Embryonic facial prominence (tissue), 1 donor: ENCODE data around the gene IGBP1.
"Not testable (repeated sequence)": the region's sequence is repeated elsewhere in the genome, so short reads cannot be mapped to it uniquely, and the experiment has no call there.

Source experiments
- DNase-seq: peaks from one replicate; pipeline ENCODE4 v3.0.0-alpha.2; 2016; ENCODE audit errors: extremely low spot score

Gene IGBP1

GRCh38 chrX:70166601-70167590 is 33.6 kb downstream of the IGBP1 start:
- DNase-seq: no peak

GRCh38 chrX:70168238-70169188 is 35.3 kb downstream of the IGBP1 start:
- DNase-seq: no peak

- no peak for DNase-seq
These were observed 36.0 kb downstream of the IGBP1 start for GRCh38 chrX:70169281-70169680.

GRCh38 chrX:70171624-70172023 is 38.4 kb downstream of the IGBP1 start:
- no peak for DNase-seq

GRCh38 chrX:70172221-70172620 is 39.0 kb downstream of the IGBP1 start:
- DNase-seq: no peak

GRCh38 chrX:70172964-70173363 is 39.7 kb downstream of the IGBP1 start:
- DNase-seq: no peak

- DNase-seq: no peak
These were observed 41.5 kb downstream of the IGBP1 start for GRCh38 chrX:70174754-70175153.

GRCh38 chrX:70175338-70175737 is 42.1 kb downstream of the IGBP1 start:
- DNase-seq: no peak

- no peak for DNase-seq
These were observed 43.8 kb downstream of the IGBP1 start, which contains the start of gene DGAT2L6 for GRCh38 chrX:70176938-70177533. Gene DGAT2L6, plus strand, starts transcription at chrX:70177483. Its CDS starts 100 bp downstream, at chrX:70177583.

- DNase-seq: no peak
These were observed 49.8 kb downstream of the IGBP1 start for GRCh38 chrX:70183091-70183490.

- no peak for DNase-seq
These were observed 57.0 kb downstream of the IGBP1 start for GRCh38 chrX:70190225-70190624.

GRCh38 chrX:70196961-70197720 is 63.9 kb downstream of the IGBP1 start:
- peak; percentile 6 for DNase-seq

GRCh38 chrX:70201732-70202131 is 68.5 kb downstream of the IGBP1 start:
- no peak for DNase-seq

- no peak for DNase-seq
These were observed 75.2 kb downstream of the IGBP1 start for GRCh38 chrX:70208479-70208878.

- DNase-seq: not testable (repeated sequence)
These were observed 76.3 kb downstream of the IGBP1 start for GRCh38 chrX:70209570-70209969.
